HG03066 (cell line): Measurements from ENCODE around the gene EFCAB6.

Experiments
- ATAC-seq: cut with Tn5 transposase; IDR thresholded peaks from one replicate; pipeline ENCODE4 v1.9.1; 2021; ENCODE audit warnings: low read depth; ENCODE audit not compliant: unreplicated experiment

EFCAB6 gene

GRCh38 chr22:43812149-43812842 lies at the start of gene EFCAB6:
Gene EFCAB6, minus strand, starts transcription at chr22:43812305. Its CDS starts 29,987 bp downstream, at chr22:43782318.
- peak; percentile 76 for ATAC-seq

- ATAC-seq: no peak
These were observed 49.4 kb upstream of the EFCAB6 start for GRCh38 chr22:43861529-43861928.

GRCh38 chr22:43860831-43861230 lies 48.7 kb upstream of the EFCAB6 start:
- no peak for ATAC-seq

- ATAC-seq: no peak
These were observed 48.0 kb upstream of the EFCAB6 start for GRCh38 chr22:43860126-43860525.

GRCh38 chr22:43859621-43860020 lies 47.5 kb upstream of the EFCAB6 start:
- no peak for ATAC-seq

GRCh38 chr22:43859176-43859575 lies 47.1 kb upstream of the EFCAB6 start:
- ATAC-seq: no peak

GRCh38 chr22:43858156-43858895 lies 46.2 kb upstream of the EFCAB6 start:
- ATAC-seq: no peak

GRCh38 chr22:43857367-43857766 lies 45.3 kb upstream of the EFCAB6 start:
- no peak for ATAC-seq

- ATAC-seq: no peak
These were observed 43.3 kb upstream of the EFCAB6 start for GRCh38 chr22:43855431-43855830.

GRCh38 chr22:43854786-43855271 lies 42.7 kb upstream of the EFCAB6 start:
- ATAC-seq: no peak

GRCh38 chr22:43854121-43854785 lies 42.1 kb upstream of the EFCAB6 start:
- no peak for ATAC-seq

- no peak for ATAC-seq
These were observed 41.3 kb upstream of the EFCAB6 start for GRCh38 chr22:43853328-43853931.

- no peak for ATAC-seq
These were observed 40.6 kb upstream of the EFCAB6 start for GRCh38 chr22:43852573-43853327.

- no peak for ATAC-seq
These were observed 39.8 kb upstream of the EFCAB6 start for GRCh38 chr22:43851979-43852307.

- no peak for ATAC-seq
These were observed 39.2 kb upstream of the EFCAB6 start for GRCh38 chr22:43851058-43851978.

GRCh38 chr22:43850529-43850928 lies 38.4 kb upstream of the EFCAB6 start:
- ATAC-seq: no peak

- ATAC-seq: no peak
These were observed 37.6 kb upstream of the EFCAB6 start for GRCh38 chr22:43849731-43850130.

GRCh38 chr22:43848366-43849171 lies 36.5 kb upstream of the EFCAB6 start:
- no peak for ATAC-seq
